BJ (cell line): ENCODE results near the gene DIP2C. TPM values are rescaled to one million over a fixed set of nuclear protein-coding genes. Genes with fewer than 3 reads are reported as not detected.
A peak's percentile ranks its signal among the peaks of the same experiment; 100 is the strongest.

Source experiments
- CTCF ChIA-PET: fragments of 350-600 bp; formaldehyde crosslinking; extraction: SDS; loops from one replicate; lab custom pipeline; 2021; ENCODE audit warnings: antibody characterized with exemption, inconsistent platforms; lab: Yijun Ruan, JAX
- POLR2A ChIA-PET: fragments of 300-600 bp; sonication (Branson Sonifier 250); formaldehyde crosslinking; extraction: SDS; loops from one replicate; lab custom pipeline; 2021; ENCODE audit warnings: antibody characterized with exemption; lab: Charles Lee
- DNase-seq: peaks from one replicate; pipeline ENCODE4 v3.0.0-alpha.2; 2011; ENCODE audit warnings: low read depth
- H3K27me3 ChIP-seq: 2 replicates; pipeline ENCODE4 v1.6.0; 2011; ENCODE audit warnings: low read length; ENCODE audit not compliant: control insufficient read depth, insufficient read depth
- H3K36me3 ChIP-seq: 2 replicates; pipeline ENCODE4 v1.5.1; 2011; ENCODE audit warnings: low read length; ENCODE audit not compliant: control insufficient read depth, insufficient read depth
- H3K4me3 ChIP-seq: 2 replicates; pipeline ENCODE4 v1.5.1; 2011; ENCODE audit warnings: low read depth, mild to moderate bottlenecking, control low read depth, low read length
- polyA plus RNA-seq: library from polyadenylated mRNA; depleted of rRNA; stranded (reverse); fragments of >200 nt; gene quantifications from 2 replicates; pipeline ENCODE4 v1.2.3, GENCODE V29; 2011
- TF ChIP-seq, protein P1 (sequence below): IDR thresholded peaks from 2 replicates; pipeline ENCODE4 v1.5.1; 2011; ENCODE audit warnings: low read depth, mild to moderate bottlenecking, control low read depth, inconsistent platforms, low read length, moderate library complexity; ENCODE audit not compliant: insufficient read depth

DIP2C gene
- polyA plus RNA-seq, 1 experiment = 9.3 TPM

DNA sequence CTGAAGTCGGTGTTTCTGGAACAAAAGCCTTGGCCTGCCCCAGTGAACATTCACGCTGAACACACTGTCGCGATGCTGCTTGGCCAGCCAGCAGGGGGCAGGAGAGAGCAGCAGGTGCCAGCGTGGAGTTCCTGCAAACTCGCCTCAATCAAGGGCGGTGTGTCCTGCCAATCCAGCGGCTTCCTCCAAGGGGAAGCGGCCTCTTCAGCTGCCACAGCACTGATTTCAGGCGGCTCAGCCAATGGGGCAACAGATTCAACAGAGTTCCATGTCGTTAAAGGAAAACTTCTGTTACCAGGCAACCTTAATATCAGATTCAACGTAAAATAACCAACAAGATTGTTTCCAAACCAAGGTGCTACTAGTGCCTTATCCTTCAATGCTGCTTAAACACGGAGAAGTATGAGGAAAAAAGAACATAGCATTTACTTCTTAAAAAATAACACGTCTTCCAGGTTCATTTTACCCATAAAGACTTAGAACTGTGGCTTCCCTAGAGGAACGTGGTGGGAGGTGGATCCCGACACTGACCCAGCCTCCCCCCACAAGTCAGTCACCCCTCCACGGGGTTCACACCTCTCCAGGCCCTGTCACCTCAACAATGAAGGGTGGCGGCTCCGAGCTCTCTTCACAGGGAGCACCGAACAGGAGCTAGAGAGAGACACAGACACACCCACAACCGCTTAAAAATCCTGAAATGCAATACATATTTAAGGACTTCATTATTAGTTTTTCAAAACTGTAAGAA, 178.2 kb downstream of the DIP2C start:
- Histone ChIP-seq H3K4me3 (no peak overlapping the region), H3K27me3 (no peaks in the 10 kb centered on the region)

DNA sequence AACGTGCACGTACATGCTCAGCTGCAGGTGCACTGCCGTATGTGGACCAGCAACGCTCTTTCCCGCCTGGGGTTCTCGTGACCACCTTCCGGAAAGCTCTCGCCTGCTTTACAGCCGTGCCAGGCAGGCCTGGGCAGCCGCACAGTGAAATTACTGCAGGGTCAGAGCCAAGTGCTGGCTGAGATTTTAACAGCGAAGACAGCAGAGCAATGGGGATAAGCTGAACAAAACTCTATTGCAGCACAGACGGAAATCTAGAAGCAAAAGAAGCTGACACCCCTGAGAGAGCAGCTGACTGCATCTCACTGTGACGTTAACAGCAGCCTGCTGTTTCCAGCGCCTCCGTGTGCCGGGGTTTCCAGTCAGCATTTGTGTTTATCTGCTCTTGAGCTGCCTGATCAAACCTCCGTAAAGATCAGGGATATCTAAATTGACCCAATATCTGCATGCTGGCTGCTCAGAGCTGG, 179.0 kb downstream of the DIP2C start:
- DNase-seq = no peak
- POLR2A ChIA-PET = no interaction called here

More for the DNA sequence above, 178.2 kb downstream of the DIP2C start:
- TF ChIP-seq, protein P1, sequence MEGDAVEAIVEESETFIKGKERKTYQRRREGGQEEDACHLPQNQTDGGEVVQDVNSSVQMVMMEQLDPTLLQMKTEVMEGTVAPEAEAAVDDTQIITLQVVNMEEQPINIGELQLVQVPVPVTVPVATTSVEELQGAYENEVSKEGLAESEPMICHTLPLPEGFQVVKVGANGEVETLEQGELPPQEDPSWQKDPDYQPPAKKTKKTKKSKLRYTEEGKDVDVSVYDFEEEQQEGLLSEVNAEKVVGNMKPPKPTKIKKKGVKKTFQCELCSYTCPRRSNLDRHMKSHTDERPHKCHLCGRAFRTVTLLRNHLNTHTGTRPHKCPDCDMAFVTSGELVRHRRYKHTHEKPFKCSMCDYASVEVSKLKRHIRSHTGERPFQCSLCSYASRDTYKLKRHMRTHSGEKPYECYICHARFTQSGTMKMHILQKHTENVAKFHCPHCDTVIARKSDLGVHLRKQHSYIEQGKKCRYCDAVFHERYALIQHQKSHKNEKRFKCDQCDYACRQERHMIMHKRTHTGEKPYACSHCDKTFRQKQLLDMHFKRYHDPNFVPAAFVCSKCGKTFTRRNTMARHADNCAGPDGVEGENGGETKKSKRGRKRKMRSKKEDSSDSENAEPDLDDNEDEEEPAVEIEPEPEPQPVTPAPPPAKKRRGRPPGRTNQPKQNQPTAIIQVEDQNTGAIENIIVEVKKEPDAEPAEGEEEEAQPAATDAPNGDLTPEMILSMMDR = peak; percentile 96
- H3K36me3 ChIP-seq = peaks cover 4% of the 10 kb centered on the region; the same call in 1 of the 2 replicates
- POLR2A ChIA-PET = no interaction called here
- DNase-seq = peak; percentile 22
- CTCF ChIA-PET = interaction anchor here (0.6 to 3.6 kb wide), 16 partner anchors 10 to 331 kb away, joined by 3 to 25 read pairs (median 4); no protein-coding TSS in a partner anchor

DNA sequence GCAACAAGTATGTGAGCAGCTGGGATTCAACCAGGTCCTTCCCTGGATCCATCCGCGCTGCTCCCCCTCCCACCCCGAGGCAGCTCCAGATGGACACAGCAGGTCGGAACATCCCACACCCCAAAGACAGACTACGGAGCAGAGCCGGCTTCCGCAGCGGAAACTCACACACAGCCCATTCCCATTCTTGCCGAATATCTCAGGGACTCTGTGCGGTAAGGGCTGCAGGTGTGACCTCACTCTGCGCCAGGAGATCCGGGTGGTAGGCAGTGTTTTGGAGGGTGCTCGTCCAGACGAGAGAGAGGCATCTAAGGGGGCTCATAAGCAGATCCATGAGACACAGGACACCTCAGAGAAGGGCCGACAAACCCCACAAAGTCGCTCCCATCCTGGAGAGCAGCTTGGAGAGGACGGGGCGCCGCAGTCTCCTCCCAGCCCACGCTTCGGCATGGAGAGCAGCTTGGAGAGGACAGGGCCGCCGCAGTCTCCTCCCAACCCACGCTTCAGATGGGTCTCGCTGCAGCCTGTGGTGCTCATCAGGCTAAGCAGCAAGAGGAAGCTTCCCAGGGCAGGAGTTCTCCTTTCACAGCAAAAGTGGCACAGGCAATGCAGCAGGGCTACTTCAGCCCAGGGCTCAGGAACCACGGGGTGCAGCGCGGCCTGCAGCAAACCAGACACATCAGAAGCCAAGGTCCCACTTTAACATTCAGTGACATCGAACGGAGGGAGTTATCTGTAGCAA, 179.9 kb downstream of the DIP2C start:
- POLR2A ChIA-PET = no interaction called here
- CTCF ChIA-PET = interaction anchor here (0.9 to 3.6 kb wide), 5 partner anchors 12 to 285 kb away, joined by 3 to 25 read pairs (median 7); no protein-coding TSS in a partner anchor
- DNase-seq = no peak
- H3K4me3 ChIP-seq = no peak overlapping the region
- TF ChIP-seq, protein P1 = no peak
- H3K36me3 ChIP-seq = peaks cover 4% of the 10 kb centered on the region; the same call in 1 of the 2 replicates
- H3K27me3 ChIP-seq = no peaks in the 10 kb centered on the region

More for the DNA sequence above, 179.0 kb downstream of the DIP2C start:
- CTCF ChIA-PET = interaction anchor here (0.6 to 3.6 kb wide), 12 partner anchors 9 to 581 kb away, joined by 3 to 25 read pairs (median 5); no protein-coding TSS in a partner anchor
- Histone ChIP-seq H3K4me3 (no peak overlapping the region), H3K27me3 (no peaks in the 10 kb centered on the region), H3K36me3 (peaks cover 4% of the 10 kb centered on the region; the same call in 1 of the 2 replicates)
- TF ChIP-seq, protein P1 = no peak

DNA sequence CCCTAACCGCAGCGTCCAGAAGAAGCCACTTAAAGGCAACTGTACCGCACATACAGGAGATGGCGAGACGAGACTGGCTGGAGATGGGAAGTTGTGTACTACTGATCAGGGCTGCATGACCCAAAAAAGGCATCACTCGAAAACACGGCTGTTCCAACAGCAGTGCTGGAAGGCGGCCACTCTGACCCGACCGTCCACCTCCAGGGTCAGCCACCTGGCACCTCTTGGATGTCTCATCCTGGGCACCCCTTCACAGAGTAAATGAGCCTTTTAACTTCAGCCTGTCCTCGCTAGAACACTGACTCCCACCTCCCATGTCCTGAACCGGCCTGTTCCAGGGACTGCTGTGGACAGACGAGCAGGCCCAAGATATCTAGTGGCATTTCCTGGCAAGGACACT, 180.7 kb downstream of the DIP2C start:
- TF ChIP-seq, protein P1 = no peak
- H3K4me3 ChIP-seq = no peak overlapping the region
- POLR2A ChIA-PET = no interaction called here
- DNase-seq = no peak
- CTCF ChIA-PET = interaction anchor here (1.2 to 3.6 kb wide), 2 partner anchors 281 to 282 kb away, joined by 3 to 25 read pairs; no protein-coding TSS in a partner anchor
- H3K36me3 ChIP-seq = peaks cover 3% of the 10 kb centered on the region; the same call in 1 of the 2 replicates
- no peaks in the 10 kb centered on the region for H3K27me3 ChIP-seq
